Measurements from ENCODE around the gene FLNC.

Gene FLNC

GRCh38 chr7:128843938-128844621 is 13.9 kb downstream of the FLNC start:
- DNase-seq (ENCODE audit: low read depth in 4 of 4, low spot score in 1 of 4): no peak

DNA sequence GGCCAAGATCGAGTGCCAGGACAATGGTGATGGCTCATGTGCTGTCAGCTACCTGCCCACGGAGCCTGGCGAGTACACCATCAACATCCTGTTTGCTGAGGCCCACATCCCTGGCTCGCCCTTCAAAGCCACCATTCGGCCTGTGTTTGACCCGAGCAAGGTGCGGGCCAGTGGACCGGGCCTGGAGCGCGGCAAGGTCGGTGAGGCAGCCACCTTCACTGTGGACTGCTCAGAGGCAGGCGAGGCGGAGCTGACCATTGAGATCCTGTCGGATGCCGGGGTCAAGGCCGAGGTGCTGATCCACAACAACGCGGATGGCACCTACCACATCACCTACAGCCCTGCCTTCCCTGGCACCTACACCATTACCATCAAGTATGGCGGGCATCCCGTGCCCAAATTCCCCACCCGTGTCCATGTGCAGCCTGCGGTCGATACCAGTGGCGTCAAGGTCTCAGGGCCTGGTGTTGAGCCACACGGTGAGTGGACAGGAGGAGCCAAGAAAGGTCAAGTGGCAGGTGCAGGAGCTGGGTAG is 14.6 kb downstream of the FLNC start:
- no peak for DNase-seq (ENCODE audit: low read depth in 4 of 4, low spot score in 1 of 4)

- DNase-seq (ENCODE audit: low read depth in 4 of 4, low spot score in 1 of 4): no peak
Observed at GRCh38 chr7:128845475-128845874, 15.3 kb downstream of the FLNC start.

GRCh38 chr7:128845987-128846386 is 15.8 kb downstream of the FLNC start:
- DNase-seq (ENCODE audit: low read depth in 4 of 4, low spot score in 1 of 4): no peak

GRCh38 chr7:128846781-128847444 is 16.7 kb downstream of the FLNC start:
- DNase-seq (ENCODE audit: low read depth in 4 of 4, low spot score in 1 of 4): no peak

- no peak for DNase-seq (ENCODE audit: low read depth in 4 of 4, low spot score in 1 of 4)
Observed at GRCh38 chr7:128847721-128848211, 17.6 kb downstream of the FLNC start.

DNA sequence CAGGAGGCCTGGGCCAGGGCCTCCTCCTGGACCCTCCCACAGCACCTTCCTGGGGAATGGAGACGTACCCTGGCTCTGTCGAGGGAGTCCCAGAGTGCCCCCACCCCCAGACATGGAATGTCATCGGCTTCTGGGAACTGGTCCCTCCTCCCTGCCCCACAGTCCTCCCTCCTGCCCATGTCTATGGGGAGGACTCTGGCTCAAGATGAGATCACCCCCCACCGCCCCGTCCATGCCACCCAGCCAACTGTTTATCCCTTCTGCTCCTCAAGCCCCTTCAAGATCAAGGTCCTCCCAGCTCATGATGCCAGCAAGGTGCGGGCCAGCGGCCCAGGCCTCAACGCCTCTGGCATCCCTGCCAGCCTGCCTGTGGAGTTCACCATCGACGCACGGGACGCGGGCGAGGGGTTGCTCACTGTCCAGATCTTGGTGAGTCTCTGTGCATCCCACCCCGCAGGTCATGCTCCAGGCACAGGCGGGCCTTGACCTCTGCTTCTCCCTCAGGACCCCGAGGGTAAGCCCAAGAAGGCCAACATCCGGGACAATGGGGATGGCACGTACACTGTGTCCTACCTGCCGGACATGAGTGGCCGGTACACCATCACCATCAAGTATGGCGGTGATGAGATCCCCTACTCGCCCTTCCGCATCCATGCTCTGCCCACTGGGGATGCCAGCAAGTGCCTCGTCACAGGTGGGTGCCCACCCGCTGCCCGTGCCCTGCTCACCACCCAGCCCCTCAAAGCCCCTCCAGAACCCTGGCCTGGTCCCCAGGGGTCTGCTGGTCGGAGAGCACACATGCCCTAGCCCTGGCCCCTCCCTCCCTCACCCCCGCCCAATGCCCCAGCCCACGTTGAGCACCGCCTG is 18.3 kb downstream of the FLNC start:
- DNase-seq (ENCODE audit: low read depth in 4 of 4, low spot score in 1 of 4): no peak

- no peak for DNase-seq (ENCODE audit: low read depth in 4 of 4, low spot score in 1 of 4)
Observed at GRCh38 chr7:128849156-128849515, 18.9 kb downstream of the FLNC start.

- no peak for DNase-seq (ENCODE audit: low read depth in 4 of 4, low spot score in 1 of 4)
Observed at GRCh38 chr7:128849804-128850490, 19.7 kb downstream of the FLNC start.

GRCh38 chr7:128852537-128853254 is 22.5 kb downstream of the FLNC start:
- no peak for DNase-seq (ENCODE audit: low read depth in 4 of 4, low spot score in 1 of 4)

DNA sequence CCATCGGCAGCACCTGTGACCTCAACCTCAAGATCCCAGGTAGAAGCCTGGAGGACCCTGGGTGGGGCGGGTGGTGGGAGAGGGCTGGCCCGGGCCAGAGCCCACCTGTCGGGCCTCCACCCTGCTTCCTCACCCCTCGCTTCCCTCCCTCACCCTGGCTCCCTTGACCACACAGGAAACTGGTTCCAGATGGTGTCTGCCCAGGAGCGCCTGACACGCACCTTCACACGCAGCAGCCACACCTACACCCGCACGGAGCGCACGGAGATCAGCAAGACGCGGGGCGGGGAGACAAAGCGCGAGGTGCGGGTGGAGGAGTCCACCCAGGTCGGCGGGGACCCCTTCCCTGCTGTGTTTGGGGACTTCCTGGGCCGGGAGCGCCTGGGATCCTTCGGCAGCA is 23.6 kb downstream of the FLNC start:
- DNase-seq (ENCODE audit: low read depth in 4 of 4, low spot score in 1 of 4): no peak

GRCh38 chr7:128854396-128854795 is 24.2 kb downstream of the FLNC start:
- DNase-seq (ENCODE audit: low read depth in 4 of 4, low spot score in 1 of 4): no peak

DNA sequence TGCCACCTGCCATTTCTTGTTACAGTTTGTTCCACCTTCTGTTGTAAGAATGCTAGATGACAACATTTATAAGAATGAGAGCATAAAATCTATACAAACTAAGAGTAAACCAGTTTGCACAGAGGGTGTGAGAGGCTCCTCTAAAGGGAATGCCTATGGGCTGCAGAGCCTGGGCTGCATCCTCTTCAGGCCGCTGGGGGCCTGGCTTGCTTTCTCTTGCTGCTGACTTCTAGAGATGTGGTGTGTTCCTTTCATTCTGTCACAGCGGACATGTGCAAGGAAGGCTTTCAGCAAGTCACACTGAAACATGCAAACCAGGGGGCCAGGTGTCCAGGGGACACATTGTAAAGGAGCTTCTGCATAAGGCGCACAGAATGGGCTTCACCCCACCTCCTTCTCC is 25.4 kb downstream of the FLNC start:
- DNase-seq (ENCODE audit: low read depth in 4 of 4, low spot score in 1 of 4): no peak

- no peak for DNase-seq (ENCODE audit: low read depth in 4 of 4, low spot score in 1 of 4)
Observed at GRCh38 chr7:128856001-128856718, 26.0 kb downstream of the FLNC start.

DNA sequence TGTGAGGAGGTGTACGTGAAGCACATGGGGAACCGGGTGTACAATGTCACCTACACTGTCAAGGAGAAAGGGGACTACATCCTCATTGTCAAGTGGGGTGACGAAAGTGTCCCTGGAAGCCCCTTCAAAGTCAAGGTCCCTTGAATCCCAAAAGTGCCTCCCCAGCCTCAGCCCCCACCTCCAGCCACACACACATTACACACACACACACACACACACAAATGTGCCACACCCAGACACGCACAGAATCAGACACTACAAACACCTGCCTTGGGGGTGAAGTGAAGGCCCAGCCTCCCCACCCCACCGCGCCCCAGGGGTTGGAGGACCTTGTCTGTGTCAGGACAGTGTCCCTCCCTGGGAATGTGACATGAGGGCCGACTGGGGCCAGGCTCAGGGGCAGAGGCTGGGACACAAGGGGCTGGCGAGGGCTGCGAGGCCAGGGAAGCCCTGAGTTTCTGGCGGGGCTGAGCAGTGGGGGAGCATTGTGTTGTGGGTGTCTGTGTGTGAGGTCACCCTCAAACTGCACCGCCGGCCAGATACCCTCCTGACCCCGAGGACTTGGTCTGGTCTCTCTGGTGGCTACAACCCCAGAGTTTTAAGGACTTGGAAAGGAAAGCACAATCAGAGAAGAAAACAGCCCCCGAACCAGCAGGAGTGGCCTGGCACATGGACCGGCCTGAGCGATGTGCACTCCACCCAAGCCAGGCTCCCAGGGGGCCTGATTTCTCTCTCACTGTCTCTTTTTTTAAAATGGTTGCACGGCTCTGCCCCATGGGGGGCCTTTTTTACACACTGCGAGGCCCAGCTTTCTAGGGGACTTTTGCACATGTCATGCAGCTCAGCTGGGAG is 28.4 kb downstream of the FLNC start:
- DNase-seq (ENCODE audit: low read depth in 4 of 4, low spot score in 1 of 4): no peak

- no peak for DNase-seq (ENCODE audit: low read depth in 4 of 4, low spot score in 1 of 4)
Observed at GRCh38 chr7:128859232-128860157, 29.3 kb downstream of the FLNC start.

DNA sequence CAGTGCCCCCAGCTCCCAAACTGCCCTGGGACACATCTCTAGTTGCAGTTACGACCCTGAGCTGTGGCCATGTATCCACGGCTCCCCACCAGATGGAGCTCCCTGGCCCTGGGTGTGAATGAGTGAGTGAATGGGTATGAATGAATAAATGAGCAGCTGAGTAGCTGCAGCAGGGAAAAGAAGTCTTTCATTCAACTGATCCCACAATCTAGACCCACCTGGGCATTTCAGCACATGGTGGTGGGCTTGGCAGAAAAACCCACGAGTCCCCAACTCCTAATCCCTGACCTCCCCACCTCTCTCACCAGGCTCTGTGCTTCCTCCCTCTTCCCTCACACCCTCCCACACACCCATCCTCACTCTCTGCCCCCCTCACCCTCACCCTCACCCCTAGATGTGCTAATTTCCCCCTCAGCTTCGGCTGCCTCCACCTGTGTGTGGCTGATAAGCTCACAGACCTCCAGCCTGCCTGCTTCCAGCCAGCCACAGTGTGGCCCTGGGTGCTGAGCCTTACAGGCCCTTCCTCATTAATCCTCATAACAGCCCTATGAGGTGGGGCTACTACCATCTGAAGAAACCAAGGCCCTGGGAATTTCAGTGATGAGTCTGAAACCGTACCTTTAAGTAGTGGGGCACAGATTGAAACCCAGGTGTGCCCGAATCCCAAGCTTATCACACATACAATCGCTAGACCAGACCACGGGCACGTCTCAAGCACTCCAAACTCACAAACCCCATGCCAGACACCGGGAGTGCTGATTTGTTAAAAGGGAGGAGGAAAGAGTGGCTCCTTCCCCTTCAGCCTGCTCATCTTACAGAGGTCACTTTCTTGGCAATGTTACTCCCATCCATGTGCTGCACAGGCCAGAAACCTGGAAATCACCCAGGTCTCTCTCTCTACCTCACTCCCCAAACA is 30.2 kb downstream of the FLNC start:
- no peak for DNase-seq (ENCODE audit: low read depth in 4 of 4, low spot score in 1 of 4)
